GM12864 (cell line): Measurements from ENCODE around the gene MGAT5.
A peak's percentile ranks its signal among the peaks of the same experiment; 100 is the strongest.

Experiments
- DNase-seq: peaks from one replicate; pipeline ENCODE4 v3.0.0-alpha.2; 2011; ENCODE audit warnings: low read depth
- H3K4me3 ChIP-seq: 2 replicates; pipeline ENCODE4 v1.5.1; 2011; ENCODE audit warnings: mild to moderate bottlenecking, low read depth, low read length, control low read depth
- CTCF ChIP-seq: IDR thresholded peaks from 2 replicates; pipeline ENCODE4 v1.5.1; 2011; ENCODE audit warnings: low read depth, mild to moderate bottlenecking, moderate library complexity, low read length, control low read depth, inconsistent platforms; ENCODE audit errors: missing control alignments

MGAT5 gene

GRCh38 chr2:134244587-134244986 is 9.3 kb upstream of the MGAT5 start:
- H3K4me3 ChIP-seq = no peak overlapping the region
- TF ChIP-seq CTCF = peak; percentile 44
- DNase-seq = no peak

GRCh38 chr2:134245340-134245984 is 8.4 kb upstream of the MGAT5 start:
- H3K4me3 ChIP-seq = no peak overlapping the region
- DNase-seq = no peak
- TF ChIP-seq CTCF = peak; percentile 90

GRCh38 chr2:134246154-134246874 is 7.6 kb upstream of the MGAT5 start:
- H3K4me3 ChIP-seq = no peak overlapping the region
- TF ChIP-seq CTCF = no peak
- no peak for DNase-seq

- no peak for DNase-seq
Observed at GRCh38 chr2:134247679-134248078, 6.2 kb upstream of the MGAT5 start.

GRCh38 chr2:134248913-134249312 is 5.0 kb upstream of the MGAT5 start:
- H3K4me3 ChIP-seq = no peak overlapping the region
- TF ChIP-seq CTCF = no peak
- no peak for DNase-seq

More at GRCh38 chr2:134247679-134248078, 6.2 kb upstream of the MGAT5 start:
- TF ChIP-seq CTCF = no peak
- H3K4me3 ChIP-seq = no peak overlapping the region

GRCh38 chr2:134249755-134250154 is 4.1 kb upstream of the MGAT5 start:
- no peak overlapping the region for H3K4me3 ChIP-seq
- DNase-seq = no peak
- TF ChIP-seq CTCF = no peak
